Nephron (organoid): ENCODE results near the gene LZTR1.
"Not testable (repeated sequence)": the region's sequence is repeated elsewhere in the genome, so short reads cannot be mapped to it uniquely, and the experiment has no call there.

ENCODE experiments used
- H3K27ac Mint-ChIP-seq, 3 experiments: 2 replicates each; pipeline ENCODE4 v1.8.0; 2020; ENCODE audit warnings: mixed read lengths in 3 of 3, mild to moderate bottlenecking in 2 of 3, moderate library complexity in 1 of 3
- H3K27me3 Mint-ChIP-seq: 2 replicates; pipeline ENCODE4 v1.8.0; 2021; ENCODE audit warnings: low read depth, mild to moderate bottlenecking, moderate library complexity, mixed read lengths
- H3K36me3 Mint-ChIP-seq: 2 replicates; pipeline ENCODE4 v1.8.0; 2020; ENCODE audit warnings: low read depth, mixed read lengths
- H3K4me1 Mint-ChIP-seq: 2 replicates; pipeline ENCODE4 v1.8.0; 2020; ENCODE audit warnings: mixed read lengths
- H3K4me3 Mint-ChIP-seq, 3 experiments: 2 replicates each; pipeline ENCODE4 v1.8.0; 2020; ENCODE audit warnings: mild to moderate bottlenecking in 3 of 3, mixed read lengths in 3 of 3, moderate library complexity in 2 of 3
- H3K9me3 Mint-ChIP-seq: 2 replicates; pipeline ENCODE4 v1.8.0; 2020; ENCODE audit warnings: mixed read lengths
- CTCF ChIP-seq, 3 experiments: fragments of 200-600 bp; sonication (generic); IDR thresholded peaks; one replicate each; pipeline ENCODE4 v1.5.0; 2021; ENCODE audit warnings: antibody characterized with exemption in 3 of 3; ENCODE audit not compliant: unreplicated experiment in 3 of 3

Gene LZTR1

DNA sequence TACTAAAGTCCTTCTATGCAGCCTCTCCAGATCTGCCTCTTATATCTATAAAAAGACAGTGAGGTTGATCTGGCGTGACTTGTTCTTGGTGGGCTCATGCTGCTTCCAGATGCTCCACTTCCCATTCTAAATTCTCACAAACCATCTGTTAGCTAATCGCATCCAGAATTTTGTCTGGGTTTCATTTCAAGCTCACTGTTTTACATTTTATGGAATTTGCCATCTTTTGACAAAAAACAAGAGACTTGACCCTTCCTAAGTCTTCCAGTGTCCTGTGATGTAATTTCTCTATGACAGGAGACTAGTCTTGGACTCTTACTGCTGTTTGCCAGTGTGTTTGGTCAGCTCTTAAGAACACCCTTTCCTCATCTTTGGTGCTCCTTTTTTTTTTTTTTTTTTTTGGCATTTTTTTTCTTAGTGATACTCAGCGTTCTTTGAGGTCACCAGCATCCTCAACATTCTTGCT, 41.9 kb upstream of the LZTR1 start:
- Mint-ChIP-seq H3K9me3 (no peaks in the 10 kb centered on the region), H3K27ac (no peak overlapping the region), H3K4me1 (peaks cover 35% of the 10 kb centered on the region), H3K27me3 (no peaks in the 10 kb centered on the region), H3K36me3 (peaks cover 55% of the 10 kb centered on the region), H3K4me3 (no peak overlapping the region)
- TF ChIP-seq CTCF (IDR thresholded peaks at IDR 0.05; ENCODE audit: unreplicated experiment in 3 of 3), result no peak

DNA sequence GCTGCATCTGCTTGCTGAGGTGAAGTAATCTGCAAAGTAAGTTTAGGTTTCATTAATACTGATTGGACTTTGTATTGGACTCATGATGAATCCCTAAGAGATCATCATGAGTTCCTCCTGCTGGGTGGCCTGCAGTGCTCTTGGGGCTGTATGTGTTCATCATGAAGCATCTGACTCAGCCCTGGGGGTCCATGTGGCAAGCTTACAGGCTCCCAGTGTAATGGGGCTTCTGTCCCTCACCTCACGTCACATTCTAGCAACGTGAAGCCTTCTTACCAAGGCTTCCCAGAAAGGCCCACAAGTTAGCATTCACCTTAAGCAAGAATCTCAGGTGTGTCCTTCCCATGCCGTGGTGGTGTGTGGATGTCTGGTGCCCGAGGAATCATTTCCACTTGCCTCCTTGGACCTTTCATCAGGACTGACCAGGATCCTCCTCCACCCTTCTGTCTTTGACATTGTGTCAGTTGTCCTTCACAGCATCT, 41.2 kb upstream of the LZTR1 start:
- no peak for TF ChIP-seq CTCF (IDR thresholded peaks at IDR 0.05; ENCODE audit: unreplicated experiment in 3 of 3)
- Mint-ChIP-seq H3K27ac (no peak overlapping the region), H3K9me3 (no peaks in the 10 kb centered on the region), H3K4me1 (peaks cover 35% of the 10 kb centered on the region), H3K4me3 (no peak overlapping the region), H3K36me3 (peaks cover 55% of the 10 kb centered on the region), H3K27me3 (no peaks in the 10 kb centered on the region)

GRCh38 chr22:20942203-20942902, 39.7 kb upstream of the LZTR1 start:
- Mint-ChIP-seq H3K4me1 (peaks cover 29% of the 10 kb centered on the region), H3K36me3 (peaks cover 43% of the 10 kb centered on the region)
- H3K27me3 Mint-ChIP-seq, H3K27ac Mint-ChIP-seq, H3K9me3 Mint-ChIP-seq, H3K4me3 Mint-ChIP-seq: not testable (repeated sequence)

DNA sequence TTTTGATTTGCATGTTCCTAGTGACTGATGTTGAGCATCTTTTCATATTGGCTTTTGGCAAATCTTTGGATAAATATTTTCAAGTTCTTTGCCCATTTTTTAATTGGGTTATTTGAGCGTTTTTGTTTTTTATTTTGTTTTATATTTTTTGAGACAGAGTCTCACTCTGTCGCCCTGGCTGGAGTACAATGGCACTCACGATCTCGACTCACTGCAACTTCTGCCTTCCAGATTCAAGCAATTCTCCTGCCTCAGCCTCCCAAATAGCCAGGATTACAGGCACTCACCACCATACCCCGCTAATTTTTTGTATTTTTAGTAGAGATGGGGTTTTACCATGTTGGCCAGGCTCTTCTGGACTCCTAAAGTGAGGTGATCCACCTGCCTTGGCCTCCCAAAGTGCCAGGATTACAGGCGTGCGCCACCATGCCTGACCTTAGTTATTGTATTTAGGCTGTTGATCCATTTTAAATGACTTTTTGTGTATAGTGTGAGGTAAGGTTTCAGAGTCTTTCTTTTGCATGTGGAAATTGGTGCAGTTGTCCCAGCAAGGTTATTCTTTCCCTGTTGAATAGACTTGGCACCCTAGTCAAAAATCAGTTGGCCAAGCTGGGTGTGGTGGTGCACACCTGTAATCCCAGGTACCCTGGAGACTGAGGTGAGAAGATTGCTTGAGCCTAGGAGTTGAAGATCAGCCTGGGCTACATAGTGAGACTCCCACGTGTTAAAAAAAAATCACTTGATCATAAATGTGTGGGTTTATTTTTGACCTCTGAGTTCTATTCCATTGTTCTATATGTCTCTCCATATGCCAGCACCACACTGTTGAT, 38.8 kb upstream of the LZTR1 start:
- Mint-ChIP-seq H3K27ac (no peak overlapping the region), H3K9me3 (no peaks in the 10 kb centered on the region), H3K27me3 (no peaks in the 10 kb centered on the region), H3K36me3 (peaks cover 39% of the 10 kb centered on the region), H3K4me1 (peaks cover 23% of the 10 kb centered on the region), H3K4me3 (no peak overlapping the region)
- no peak for TF ChIP-seq CTCF (IDR thresholded peaks at IDR 0.05; ENCODE audit: unreplicated experiment in 3 of 3)

DNA sequence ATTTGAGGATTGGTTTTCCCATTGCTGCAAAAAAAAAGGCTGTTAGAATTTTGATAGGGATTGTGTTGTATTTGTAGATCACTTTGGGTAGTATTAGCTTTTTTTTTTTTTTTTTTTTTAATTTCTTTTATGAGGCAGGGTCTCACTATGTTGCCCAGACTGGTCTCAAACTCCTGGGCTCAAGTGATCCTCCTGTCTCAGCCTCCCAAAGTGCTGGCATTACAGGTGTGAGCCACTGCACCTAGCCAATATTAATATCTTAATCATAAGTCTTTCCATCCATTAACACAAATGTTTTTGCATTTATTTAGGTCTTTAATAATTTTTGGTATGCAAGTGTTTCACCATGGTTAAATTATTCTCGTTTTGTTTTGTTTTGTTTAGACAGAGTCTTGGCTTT, 38.1 kb upstream of the LZTR1 start:
- H3K27me3 Mint-ChIP-seq, result no peaks in the 10 kb centered on the region
- H3K27ac Mint-ChIP-seq, result no peak overlapping the region
- no peak for TF ChIP-seq CTCF (IDR thresholded peaks at IDR 0.05; ENCODE audit: unreplicated experiment in 3 of 3)
- H3K9me3 Mint-ChIP-seq, result no peaks in the 10 kb centered on the region
- peaks cover 34% of the 10 kb centered on the region for H3K36me3 Mint-ChIP-seq
- H3K4me3 Mint-ChIP-seq, result no peak overlapping the region
- peaks cover 17% of the 10 kb centered on the region for H3K4me1 Mint-ChIP-seq

DNA sequence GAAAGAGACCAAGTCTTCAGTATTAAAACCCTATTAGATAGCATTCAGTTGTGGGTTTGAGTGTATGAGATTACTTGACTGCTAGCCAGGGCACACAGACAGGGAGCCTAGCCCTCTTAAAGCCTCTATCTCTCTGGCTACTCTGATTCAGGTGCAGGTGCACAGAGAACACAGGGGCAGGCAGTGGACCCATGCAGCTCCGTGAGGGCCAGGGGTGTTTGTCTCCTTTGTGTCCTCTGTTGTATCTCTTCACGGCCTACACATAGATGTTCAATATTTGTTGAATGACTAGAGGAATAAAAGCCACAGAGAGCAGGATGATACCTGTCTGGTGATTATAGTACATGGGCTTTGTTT, 36.5 kb upstream of the LZTR1 start:
- no peaks in the 10 kb centered on the region for H3K27me3 Mint-ChIP-seq
- TF ChIP-seq CTCF (IDR thresholded peaks at IDR 0.05; ENCODE audit: unreplicated experiment in 3 of 3), result no peak
- no peaks in the 10 kb centered on the region for H3K9me3 Mint-ChIP-seq
- peaks cover 6% of the 10 kb centered on the region for H3K4me1 Mint-ChIP-seq
- no peak overlapping the region for H3K4me3 Mint-ChIP-seq
- no peak overlapping the region for H3K27ac Mint-ChIP-seq
- peaks cover 38% of the 10 kb centered on the region for H3K36me3 Mint-ChIP-seq
